Measurements from ENCODE around the gene MPI.

DNA sequence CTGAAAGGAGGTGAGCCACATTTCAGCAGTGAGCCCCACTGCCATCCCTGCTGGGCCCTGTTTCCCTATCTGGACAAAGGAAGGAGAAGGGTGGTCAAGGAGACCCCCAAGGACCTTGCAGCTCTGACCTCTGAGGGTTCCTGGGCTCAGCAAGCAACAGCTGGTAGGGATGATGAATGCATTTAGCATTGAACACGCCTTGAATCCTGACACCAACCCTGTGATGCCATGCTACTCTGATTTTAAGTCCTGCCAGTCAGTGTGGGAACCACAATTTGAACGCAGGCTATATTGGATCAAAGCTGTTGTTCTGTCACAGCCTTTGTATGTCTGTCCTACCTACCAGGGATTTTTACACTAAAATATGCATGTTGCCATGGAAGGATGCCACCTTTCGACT lies 6.5 kb downstream of the MPI start:
- no peak for TF ChIP-seq POLR2A (IDR thresholded peaks at IDR 0.05)
- TF ChIP-seq, protein P1, sequence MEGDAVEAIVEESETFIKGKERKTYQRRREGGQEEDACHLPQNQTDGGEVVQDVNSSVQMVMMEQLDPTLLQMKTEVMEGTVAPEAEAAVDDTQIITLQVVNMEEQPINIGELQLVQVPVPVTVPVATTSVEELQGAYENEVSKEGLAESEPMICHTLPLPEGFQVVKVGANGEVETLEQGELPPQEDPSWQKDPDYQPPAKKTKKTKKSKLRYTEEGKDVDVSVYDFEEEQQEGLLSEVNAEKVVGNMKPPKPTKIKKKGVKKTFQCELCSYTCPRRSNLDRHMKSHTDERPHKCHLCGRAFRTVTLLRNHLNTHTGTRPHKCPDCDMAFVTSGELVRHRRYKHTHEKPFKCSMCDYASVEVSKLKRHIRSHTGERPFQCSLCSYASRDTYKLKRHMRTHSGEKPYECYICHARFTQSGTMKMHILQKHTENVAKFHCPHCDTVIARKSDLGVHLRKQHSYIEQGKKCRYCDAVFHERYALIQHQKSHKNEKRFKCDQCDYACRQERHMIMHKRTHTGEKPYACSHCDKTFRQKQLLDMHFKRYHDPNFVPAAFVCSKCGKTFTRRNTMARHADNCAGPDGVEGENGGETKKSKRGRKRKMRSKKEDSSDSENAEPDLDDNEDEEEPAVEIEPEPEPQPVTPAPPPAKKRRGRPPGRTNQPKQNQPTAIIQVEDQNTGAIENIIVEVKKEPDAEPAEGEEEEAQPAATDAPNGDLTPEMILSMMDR (IDR thresholded peaks at IDR 0.05): no peak

All from suprapubic skin (tissue), 3 donors.